Stimulated activated CD4-positive, alpha-beta T cell treated with anti-CD3 and anti-CD28 coated beads, Interleukin-12 subunit alpha, Interleukin-12 subunit beta, amount 100 ng/mL, for 24 hours (primary cell): ENCODE results near the gene LDHD.
"Not testable (repeated sequence)": the region's sequence is repeated elsewhere in the genome, so short reads cannot be mapped to it uniquely, and the experiment has no call there.

Source experiments
- DNase-seq, 2 experiments: peaks; one replicate each; pipeline ENCODE4 v3.0.0-alpha.2; 2020; ENCODE audit warnings: low read depth in 2 of 2

Gene LDHD

DNA sequence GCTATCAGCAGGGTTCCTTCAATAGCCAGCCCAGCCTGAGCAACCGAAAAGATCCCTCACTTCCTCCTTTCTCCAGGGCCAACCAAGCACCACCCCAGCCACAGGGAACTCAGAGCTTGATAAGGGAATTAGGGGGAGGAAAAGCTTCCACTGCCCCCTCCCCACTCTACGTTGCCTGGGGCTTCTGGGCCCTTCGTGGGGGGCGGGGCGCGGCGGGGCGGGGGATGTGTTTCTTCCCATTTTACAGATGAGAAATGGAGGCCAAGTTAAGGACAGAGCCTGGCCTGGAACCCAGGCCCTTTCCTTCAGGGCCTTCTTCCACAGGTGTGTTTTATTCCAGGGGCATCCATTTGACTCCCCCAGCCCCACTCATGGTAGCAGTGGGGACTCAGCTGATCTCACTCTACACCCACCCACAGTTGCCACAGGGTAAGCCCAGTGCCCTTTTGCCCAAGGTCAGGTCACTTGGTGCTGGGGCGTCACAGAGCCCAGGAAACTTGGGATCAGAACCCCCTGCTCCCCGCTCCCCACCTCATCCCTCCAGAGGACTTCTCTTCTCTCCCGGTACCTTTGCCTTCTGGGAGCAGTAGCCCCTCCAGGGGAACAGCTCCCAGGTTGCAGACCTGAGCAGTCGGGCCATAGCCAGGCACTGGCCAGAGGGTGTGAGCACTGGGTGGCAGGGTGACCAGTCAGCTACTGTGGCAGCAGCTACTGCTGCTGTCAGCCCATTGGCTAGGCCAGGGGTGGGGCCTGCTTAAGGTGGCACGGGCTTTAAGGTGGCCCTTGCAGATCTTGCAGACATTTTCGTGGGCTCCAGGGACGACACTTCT is at the start of gene LDHD:
TSS of gene LDHD (minus strand) at position 700 of the 830 bp plus-strand sequence. CDS start at position 640, 60 bp downstream.
- no peak for DNase-seq

DNA sequence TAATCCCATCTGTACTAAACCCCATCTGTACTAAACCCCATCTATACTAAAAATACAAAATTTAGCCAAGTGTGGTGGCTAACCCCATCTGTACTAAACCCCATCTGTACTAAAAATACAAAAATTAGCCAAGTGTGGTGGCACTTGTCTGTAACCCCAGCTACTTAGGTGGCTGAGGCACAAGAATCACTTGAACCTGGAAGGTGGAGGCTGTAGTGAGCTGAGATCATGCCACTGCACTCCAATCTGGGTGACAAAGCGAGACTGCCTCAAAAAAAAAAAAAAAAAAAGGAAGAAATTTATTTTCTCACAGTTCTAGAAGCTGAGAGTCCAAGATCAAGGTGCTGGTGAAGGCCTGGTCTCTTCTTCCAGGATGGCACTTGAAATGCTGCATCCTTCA is 43.8 kb upstream of the LDHD start:
- no peak for DNase-seq

DNA sequence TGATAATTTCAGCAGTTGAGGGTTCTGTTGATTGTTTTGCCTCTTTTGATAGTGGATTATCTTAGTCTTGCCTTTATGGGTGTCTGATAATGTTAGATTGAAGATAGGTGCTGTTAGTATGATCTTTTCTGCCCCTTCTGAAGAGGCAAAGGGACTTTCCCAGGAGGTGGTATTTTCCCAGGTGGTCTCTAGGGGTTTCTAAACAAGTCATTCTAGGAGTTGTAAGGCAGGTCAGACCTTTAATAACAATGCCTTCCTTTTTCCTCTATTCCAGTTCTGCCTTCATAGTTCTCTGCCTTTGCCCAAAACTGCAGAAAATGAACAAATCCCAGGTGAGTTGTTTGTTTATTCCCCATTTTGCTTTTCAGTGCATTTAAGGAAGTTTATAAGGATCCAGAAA is 36.1 kb upstream of the LDHD start:
- DNase-seq: no peak

DNA sequence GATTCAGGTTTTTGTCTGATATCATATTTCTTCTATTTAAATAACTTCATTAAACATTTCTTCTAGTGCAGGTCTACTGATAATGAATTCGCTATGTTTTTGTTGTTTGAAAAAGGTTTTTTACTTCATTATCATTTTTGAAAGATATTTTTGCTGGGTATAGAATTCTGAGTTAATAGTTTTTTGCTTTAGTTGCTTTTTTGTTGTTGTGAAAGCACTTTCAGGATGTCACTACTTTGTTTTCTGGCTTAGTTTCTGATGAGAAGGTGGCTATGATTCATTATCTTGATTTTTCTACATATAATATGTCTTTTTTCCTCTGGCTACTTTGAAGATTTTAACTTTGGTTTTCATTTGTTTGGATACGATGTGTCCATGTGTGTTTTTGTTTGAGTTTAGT is 35.2 kb upstream of the LDHD start:
- DNase-seq: no peak

DNA sequence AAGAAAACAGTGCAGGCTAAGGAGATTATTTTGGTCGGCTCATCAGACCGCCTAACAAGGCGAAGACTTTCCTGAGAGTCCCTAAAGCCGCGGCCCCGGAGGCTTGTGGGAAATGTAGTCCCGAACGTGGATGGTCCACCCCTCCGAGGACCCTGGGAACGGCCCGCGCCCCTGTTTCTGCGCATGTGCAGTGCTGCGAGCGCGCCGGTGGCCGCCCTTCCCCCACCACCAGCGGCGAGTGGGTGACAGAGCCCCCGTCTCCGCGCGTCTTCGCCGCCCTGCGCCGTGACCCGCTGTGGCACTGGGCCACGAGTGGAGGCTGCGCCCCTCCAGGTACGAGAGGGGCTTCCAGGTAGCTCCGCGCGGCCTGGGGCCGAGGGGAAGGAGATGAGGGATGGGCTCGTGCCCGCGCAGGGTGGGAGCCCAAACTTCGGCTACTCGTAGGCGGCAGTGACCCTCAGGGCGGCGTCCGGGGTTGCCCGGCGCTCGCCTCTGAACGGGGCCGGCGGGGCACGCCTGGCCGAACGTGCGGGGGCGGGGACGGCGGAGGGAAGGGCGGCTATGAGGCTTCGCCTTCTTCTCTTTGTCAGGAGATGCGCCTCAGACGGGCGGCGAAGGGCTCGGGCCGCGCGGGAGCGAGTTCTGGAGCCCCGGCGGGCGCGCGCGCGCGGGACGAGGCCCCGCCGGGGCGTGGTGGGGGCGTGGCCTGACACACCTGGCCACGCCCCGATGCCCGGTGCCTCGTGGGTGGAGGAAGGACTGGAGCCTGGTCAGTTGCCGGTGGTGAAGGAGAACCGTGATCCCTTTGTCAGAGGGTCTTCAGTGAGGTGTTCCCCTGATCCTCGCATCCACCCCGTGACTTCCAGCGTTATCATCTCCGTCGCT is 32.0 kb upstream of the LDHD start, which contains the start of gene ZFP1:
TSS of gene ZFP1 (plus strand) at position 214 of the 885 bp plus-strand sequence. CDS start 4,428 bp downstream, outside the sequence.
- peak; percentile 89 to 92 for DNase-seq

DNA sequence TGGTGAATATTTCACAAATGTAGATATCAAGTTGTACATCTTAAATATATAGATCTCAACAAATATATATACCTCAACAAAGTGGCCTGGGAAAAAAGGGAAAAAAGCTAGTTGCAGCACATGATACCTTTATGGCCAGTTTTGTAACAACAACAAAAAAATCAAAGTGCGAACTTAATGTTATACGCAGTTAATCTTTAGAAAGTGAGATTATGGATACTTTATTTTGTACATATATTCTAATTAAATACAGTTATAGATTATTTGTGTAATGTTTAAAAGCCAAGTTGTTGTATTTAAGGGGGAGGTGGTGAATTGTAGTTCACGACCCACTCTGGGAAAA is 31.4 kb upstream of the LDHD start:
- no peak for DNase-seq

DNA sequence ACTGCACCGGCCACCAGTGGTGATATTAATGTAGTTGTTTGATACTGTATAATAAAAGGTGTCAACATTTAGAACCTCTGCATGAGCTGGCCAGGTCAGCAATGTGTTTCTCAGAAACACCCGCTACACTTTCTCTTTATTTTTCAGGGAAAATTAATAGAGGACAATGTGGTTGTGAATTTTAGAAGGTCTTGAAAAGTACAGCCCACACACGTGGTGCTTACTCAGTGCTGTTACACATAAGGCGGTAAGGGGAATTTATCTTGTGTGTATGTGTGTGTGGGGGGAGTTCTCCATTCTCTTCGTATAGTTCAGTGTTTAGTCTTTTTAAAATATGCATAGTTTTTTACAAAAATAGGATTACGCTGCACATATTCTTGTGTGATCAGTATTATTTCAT is 27.4 kb upstream of the LDHD start:
- DNase-seq: no peak

DNA sequence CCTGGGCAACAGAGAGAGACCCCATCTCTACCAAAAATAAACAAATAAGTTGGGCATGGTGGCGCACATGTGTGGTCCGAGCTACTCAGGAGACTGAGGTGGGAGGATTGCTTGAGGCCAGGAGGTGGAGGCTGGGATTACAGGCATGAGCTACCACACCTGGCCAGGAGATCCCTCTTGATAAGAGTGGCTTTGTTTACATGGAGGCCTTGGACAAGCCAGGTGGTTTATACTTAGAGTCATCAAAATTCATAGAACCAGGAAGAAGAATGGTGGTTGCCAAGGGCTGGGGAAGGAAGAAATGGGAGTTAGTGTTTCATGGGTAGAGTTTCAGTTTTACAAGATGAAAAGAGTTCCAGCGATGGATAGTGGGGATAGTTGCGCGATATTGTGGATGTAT is 22.9 kb upstream of the LDHD start:
- no peak for DNase-seq

DNA sequence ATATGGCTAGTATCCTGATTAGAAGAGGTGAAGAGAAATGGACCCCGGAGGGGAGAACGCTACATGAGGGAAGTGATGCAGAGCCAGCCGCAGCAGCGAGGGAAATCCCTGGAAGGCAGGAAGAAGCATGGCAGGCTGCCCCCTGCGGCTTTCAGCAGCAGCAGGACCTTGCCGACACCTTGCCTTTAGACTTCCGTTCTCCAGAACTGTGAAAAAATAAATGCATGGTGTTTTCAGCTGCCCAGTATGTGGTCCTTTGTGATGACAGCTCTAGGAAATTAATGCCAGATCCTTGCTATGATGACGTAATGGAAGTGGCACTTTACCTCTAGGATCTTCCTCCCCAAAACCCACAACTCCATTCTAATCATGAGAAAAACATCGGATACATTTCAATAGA is 22.1 kb upstream of the LDHD start:
- DNase-seq: no peak

DNA sequence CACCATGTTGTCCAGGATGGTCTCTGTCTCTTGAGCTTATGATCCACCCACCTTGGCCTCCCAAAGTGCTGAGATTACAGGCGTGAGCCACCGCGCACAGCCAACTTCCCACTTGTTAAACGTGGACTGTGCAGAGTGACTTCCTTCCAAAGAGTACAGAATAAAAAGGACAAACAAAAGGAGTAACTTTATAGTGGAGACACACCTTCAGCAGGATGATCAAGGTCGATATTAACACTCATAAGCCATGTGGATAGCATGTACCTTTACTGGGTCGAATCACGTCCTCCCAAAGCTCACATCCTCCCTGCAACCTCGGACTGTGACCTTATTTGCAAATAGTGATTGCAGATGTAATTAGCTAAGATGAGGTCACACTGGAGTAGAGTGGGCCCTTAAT is 21.7 kb upstream of the LDHD start:
- DNase-seq: no peak

DNA sequence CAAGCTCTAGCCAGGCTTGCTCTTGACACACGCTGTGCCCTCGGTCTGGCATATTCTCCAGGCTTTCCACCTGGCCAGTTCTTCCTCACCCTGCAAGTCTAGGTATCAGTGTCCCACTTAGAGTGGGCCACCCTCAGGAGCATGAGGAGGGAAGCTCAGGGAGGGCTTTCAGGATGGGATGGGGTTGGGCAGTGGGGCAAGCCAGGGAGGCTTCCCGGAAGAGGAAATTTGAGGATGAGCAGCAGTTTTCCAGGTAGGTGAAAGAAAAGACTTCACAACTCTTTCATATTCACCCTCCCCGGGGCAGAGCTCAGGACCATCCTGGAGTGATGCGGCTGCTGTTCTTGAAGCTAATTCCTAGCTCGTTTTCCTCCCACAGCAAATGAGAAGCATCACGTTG is 14.5 kb upstream of the LDHD start:
- DNase-seq: no peak

DNA sequence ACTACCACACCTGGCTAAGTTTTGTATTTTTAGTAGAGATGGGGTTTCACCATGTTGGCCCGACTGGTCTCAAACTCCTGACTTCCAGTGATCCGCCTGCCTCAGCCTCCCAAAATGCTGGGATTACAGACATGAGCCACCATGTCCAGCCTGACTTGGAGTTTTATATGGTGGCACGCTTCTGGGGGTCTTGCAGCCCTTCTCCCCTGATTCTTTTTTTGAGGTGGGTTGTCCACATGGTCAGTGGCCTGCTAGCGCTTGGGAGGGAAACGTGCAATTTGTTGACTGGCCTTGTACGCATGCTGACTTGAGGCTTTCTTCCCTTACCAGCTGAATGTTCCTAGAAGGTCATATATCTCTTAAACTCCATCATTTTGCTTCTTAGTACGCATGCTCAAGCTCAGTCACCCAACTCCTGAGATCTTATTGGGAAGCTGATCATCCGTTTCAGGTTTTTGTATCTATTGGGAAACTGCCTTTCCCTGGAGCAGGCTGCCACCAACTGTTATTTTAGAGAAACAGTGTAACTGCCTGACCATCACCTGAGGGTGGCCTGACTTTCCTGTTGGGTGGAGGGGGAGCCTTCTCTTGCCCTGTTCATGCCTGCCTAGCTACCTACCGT is 13.7 kb upstream of the LDHD start:
- no peak for DNase-seq

DNA sequence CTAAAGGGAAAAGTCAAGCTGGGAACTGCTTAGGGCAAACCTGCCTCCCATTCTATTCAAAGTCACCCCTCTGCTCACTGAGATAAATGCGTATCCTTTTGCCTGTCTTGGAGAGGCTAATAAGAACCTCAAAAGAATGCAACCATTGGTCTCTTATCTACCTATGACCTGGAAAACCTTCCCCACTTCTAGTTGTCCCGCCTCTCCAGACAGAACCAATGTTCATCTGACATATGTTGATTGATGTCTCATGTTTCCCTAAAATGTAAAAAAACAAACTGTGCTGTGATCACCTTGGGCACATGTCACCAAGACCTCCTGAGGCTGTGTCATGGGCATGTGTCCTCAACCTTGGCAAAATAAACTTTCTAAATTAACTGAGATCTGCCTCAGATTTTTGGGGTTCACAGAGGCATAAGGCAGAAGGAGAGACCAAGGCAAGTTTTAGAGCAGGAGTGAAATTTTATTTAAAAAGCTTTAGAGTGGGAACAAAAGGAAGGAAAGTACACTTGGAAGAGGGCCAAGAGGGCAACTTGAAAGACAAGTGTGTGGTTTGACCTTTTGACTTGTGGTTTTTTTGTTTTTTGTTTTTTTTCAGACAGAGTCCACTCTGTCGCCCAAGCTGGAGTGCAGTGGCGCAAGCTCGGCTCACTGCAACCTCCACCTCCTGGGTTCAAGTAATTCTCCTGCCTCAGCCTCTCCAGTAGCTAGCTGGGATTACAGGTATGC is 13.0 kb upstream of the LDHD start:
- not testable (repeated sequence) for DNase-seq

DNA sequence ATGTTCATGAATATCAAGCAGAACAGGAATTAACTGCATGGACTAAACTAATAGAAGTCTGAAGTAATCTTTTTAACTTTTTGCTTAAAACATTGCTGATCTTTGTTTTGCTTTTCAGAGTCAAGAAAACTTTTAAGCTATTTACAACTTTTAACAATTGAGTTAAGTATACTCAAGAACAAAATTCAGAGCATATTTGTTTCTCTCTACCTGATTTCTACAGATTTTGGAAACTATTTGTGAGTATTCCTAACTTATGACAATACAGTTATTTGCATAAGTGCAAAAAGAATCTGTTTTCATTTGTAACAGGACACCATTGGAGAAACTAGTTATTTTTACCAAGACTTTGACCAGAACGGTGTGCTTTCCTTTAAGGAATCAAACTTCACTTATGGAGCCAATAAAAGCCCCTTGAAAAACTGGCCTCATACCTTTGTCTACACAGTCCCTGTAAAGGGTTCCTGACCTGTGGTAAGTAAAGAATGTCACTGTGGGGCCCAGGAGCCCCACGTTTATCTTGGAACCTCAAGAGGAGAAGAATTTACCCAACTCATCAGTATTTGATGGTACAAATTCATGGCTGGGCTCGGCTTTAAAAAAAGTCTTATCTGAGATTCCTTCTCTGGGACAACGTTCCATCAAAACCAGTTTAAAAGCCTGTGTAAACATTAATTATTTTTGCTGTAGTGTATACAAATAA is 11.3 kb upstream of the LDHD start:
- DNase-seq: no peak

DNA sequence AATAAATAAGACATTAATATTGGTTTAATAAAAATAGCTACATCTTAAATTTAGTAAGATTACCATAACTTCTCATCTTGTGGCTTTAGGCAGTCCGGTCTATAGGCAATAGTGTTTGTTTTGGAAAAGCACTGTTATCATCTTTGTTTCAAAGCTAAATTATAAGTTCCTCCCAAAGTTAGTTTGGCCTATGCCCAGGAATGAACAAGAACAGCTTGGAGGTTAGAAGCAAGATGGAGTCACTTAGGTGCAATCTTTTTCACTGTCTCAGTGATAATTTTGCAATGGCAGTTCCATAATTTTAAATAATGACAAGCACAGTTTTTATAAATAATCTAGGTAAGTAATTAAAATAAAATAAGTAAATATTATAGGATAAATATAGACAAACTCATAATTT is 6.0 kb upstream of the LDHD start:
- DNase-seq: no peak

DNA sequence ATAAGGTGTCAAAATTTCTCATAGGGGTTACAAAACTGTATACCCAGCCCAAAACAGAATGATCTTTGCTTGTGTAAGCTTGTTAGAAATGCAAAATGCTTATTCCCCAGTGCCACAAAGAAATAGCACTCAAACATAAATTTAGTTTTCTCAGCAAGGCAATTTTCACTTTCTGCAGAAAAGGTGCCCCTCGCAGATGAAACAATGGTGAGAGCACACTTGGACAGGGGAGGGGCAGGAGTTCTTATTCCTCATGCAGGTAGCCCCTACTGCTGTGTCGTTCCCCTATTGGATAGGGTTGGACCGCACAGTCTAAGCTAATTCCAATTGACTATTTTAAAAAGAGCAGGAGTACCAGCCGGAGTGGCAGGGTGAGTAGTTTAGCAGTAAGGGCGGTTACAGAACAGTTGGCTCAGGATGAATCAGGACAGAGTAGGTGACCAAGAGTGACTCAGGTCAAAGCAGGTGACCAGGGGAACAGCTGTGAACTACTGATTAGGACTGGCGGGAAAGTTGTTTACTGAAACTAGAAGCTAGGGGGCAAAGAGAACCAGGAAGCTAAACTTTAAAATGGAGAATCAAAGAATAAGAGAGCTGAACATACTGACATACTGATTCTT is 5.5 kb upstream of the LDHD start:
- no peak for DNase-seq

DNA sequence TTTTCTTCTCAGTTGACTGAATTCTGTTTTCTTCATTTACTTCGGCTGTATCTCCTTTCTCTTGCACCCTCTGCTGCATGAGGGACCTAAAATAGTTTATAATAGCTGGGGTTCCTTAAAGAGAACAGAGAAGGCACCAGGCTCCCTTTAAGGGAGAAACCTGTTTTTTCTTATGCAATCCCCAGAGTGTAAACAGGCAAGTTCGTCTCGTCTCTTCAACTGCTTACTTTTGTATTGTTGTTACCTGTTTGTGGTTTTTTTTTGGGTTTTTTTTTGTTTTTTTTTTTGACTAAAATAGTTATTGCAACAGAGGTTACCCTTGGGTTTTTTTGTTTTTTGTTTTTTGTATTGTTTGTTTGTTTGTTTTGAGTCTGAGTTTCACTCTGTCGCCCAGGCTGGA is 3.7 kb upstream of the LDHD start:
- no peak for DNase-seq

DNA sequence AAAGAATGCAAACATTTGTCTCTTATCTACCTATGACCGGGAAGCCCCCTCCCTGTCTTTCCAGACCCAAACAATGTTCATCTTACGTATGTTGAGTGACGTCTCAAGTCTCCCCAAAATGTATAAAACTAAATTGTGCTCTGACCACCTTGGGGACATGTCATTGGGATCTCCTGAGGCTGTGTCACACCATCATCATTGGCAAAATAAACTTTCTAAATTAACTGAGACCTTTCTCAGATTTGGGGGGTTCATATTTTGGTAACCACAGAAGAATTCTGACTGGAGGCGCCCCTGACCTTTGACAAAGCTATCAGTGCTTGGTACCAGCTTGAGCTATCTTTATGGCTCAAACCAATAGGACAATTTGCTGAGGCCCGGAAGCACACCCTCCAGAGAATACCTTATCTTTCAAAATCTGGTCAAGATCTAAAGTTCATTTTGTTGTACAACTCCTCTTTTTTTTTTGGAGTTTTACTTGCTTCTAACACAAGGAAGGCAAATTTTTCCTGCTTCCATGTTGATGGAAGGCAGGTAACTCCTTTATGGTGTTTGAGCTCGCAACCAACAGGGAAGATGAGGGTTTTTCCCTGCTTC is 2.5 kb upstream of the LDHD start:
- DNase-seq: no peak

DNA sequence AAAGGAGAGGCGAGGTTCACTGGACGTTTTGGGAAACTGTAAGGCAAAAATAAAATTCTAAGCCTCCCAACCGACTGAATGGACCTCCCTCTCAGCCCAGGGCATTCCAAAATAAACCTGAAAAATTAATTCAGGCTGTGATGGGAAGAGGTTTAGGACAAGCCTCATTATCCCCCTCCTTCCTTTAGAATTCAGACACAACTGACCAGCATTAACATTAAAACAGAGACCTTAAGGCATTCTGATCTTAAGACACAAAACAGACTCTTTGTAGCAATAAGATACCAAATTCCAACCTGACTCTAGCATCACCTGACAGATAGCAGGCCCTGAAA is 298 bp upstream of the LDHD start:
- DNase-seq: no peak
